ENCODE measurements around the gene DNASE1L3.
"Not testable (repeated sequence)": the region's sequence is repeated elsewhere in the genome, so short reads cannot be mapped to it uniquely, and the experiment has no call there.

Gene DNASE1L3

DNA sequence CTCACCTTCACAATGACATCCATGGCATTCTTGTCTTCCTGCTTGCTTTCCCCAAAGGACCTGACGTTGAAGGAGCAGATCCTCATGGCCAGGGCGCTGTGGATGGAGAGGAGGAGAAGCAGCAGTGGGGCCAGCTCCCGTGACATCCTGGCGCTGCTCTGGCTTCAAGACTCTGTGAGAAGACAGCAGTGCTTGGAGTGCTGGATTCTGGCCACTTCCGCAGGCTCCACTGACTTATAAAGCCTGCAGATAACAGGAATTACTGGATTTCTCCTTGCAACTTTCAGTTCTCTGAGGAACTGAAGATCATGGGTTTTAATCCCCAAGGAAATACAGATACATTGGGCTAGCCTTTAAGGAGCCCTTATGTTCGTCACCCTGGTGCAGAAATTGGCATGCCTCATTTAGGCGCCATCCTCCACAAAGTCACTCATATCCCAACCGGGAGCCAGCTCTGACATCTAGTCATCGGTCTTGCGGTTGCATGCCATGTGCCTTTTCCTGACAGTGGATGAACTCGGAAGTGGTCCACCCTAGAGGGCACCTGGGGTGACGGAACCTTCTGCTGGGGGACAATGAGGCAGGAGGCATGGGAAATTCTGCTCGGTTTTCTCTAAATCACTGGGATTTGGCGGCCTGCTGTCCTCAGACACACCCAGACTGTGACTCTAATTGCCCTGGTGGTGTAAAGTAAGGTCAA is at the start of gene DNASE1L3:
TSS of gene DNASE1L3 (minus strand) at position 212 of the 700 bp plus-strand sequence. CDS start at position 146, 66 bp downstream.
- no peak for DNase-seq

- DNase-seq: peak; percentile 15
These were observed 49.5 kb upstream of the DNASE1L3 start for GRCh38 chr3:58260261-58260731.

DNA sequence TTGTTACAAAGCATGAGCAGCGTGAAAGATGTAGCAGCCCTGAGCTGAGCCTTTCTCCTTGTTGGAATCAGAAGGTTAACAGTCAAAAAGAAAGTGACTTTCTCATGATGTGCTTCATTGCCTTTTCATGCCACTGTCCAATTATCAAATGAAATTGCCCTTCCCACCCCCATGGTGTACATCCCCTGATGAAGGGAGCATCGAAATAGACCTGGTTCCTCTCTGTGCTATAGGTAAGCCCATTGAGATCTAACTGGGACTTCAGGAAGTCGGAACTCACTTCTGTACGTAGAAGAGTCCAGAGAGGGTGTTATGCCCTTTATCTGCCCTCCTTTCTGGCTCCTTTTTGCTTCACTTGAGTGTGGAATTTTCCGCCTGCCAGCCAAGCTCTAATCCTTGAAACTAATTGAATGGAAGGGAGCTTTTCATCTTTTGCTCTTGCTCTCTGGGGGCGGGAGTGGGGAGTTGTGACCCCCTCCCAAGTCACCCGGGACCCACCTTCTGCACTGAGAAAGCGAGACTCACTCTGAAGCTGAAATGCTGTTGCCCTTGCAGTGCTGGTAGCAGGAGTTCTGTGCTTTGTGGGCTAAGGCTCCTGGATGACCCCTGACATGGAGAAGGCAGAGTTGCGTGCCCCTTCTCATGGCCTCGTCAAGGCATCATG is 47.8 kb upstream of the DNASE1L3 start:
- no peak for DNase-seq

- DNase-seq: no peak
These were observed 45.7 kb upstream of the DNASE1L3 start for GRCh38 chr3:58256511-58256910.

- DNase-seq: no peak
These were observed 45.3 kb upstream of the DNASE1L3 start for GRCh38 chr3:58256061-58256460.

DNA sequence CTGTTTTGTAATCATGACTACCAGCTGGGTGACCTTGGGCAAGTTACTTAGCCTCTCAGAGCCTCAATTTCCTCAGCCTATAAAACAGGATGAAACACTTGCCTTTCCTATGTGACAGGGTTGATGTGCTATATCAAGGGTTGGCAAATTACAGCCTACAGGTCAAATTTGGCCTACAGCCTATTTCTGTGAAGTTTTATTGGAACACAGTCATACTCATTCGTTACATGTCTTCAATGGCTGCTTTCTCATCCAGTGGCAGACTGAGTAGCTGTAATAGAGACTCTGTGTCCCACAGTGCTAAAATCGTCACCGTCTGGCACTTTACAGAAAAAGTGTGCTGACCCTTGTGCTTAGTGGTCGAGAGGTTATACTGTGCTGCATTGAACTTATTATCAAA is 43.4 kb upstream of the DNASE1L3 start:
- no peak for DNase-seq

DNA sequence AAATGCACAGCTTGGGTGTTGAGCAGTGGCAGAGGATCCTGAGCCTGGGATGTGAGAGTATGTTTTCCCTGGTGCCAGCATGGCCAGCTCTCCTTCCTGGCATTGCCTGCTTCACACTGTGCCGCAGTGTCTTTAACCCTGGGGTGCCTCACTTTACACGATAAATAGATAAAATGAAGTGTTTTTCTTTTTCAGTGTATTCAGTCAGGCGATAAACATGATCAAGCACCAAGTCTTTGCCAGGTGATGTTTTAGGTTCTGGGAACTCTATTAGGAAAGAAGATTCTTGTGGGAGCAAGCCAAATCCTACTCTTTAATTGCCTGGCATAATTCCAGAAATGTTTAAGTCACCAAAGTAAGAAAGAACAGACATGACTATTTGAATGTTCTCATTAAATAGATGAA is 40.9 kb upstream of the DNASE1L3 start:
- DNase-seq: no peak

DNA sequence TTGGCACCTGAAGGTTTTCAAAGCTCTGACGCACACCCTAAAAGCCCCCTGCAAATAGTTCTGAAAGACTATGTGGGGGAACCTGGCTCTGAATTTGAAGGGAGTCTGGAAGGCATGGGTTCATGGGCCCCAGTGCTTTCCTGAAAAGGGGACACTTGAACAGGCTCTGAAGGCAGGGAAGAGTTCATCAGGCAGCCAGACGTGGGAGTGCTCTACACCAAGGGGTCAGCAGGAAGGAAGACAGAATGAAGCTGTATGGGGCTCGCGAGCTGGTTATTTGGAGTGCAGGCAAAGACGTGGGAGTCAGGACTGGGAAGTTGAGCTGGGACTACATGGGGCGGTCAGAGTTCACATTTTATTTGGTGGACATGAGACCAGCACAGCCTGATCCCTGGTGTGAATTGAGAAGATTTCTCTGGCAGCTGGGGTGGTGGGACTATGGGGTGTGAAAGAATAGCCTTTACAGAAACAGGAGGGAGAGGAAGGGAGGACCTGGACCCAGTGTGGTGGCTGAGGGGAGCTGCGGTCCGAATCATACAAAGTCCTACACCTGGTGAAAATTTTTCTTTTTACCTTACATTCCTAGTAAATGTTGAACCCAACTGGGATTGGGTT is 39.4 kb upstream of the DNASE1L3 start:
- DNase-seq: no peak

DNA sequence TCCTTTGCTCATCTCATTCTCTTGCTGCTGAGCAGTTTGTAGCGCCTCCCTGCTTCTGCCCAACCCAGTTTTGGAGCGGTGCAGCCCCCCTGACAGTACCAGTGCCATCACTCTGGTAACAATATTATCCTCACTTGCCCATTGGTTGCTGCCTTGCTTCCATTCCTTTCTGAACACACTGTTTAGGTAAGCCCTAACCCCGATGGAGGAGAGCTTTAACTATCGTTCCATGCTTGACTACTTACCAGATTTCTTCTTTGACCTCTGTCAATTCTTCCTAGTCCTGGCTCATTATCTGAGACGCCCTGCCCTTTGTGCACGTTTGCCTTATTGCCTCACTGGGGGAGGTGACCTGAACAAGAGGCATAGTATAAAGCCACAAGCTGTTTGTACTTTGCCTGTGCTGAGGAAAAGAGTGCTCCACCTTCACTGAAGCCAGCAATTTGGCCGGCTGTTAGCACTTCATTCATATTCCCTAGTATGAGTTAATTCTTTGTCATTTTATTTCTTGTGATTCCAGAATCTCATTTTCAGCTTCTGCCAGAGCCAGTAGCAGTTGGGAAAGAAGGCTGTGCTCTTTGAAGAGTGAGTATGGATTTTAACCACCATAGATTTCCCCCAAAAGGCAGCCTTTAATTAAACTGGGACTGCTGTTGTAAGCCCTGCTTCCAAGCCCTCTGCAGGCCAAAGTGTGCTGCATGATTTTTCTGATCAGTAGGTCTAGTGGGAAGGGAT is 38.8 kb upstream of the DNASE1L3 start:
- no peak for DNase-seq

- DNase-seq: no peak
These were observed 35.6 kb upstream of the DNASE1L3 start for GRCh38 chr3:58246148-58247047.

- DNase-seq: no peak
These were observed 33.3 kb upstream of the DNASE1L3 start for GRCh38 chr3:58243976-58244585.

GRCh38 chr3:58242860-58243259 is 32.1 kb upstream of the DNASE1L3 start:
- not testable (repeated sequence) for DNase-seq

DNA sequence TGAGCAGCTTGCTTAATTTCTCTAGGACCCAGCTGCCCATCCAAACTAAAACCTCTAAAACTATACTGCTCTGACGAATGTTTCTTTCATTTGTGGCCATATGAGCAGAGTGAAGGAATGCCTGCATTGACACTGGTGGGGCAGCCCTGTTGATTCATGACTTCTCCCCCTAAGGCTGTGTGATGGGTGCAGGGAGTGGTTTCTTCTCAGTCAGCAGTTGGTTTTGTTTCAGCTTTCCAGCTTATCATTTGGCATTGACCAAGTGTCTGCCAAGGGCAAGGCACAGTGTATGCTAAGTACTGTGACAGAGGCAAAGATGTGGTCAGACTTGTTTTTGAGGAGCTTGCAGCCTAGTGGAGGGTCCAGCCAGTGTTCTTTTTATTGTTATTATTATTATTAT is 31.6 kb upstream of the DNASE1L3 start:
- DNase-seq: no peak

- no peak for DNase-seq
These were observed 30.7 kb upstream of the DNASE1L3 start for GRCh38 chr3:58241306-58242044.

GRCh38 chr3:58238830-58239229 is 28.1 kb upstream of the DNASE1L3 start:
- DNase-seq: no peak

- peak; percentile 75 for DNase-seq
These were observed 27.3 kb upstream of the DNASE1L3 start for GRCh38 chr3:58237941-58238681.

GRCh38 chr3:58237238-58237940 is 26.6 kb upstream of the DNASE1L3 start, which contains the start of gene ABHD6:
Gene ABHD6 (plus strand): TSS chr3:58237792. CDS start chr3:58256587, 18,795 bp downstream.
- DNase-seq: peak; percentile 91

DNA sequence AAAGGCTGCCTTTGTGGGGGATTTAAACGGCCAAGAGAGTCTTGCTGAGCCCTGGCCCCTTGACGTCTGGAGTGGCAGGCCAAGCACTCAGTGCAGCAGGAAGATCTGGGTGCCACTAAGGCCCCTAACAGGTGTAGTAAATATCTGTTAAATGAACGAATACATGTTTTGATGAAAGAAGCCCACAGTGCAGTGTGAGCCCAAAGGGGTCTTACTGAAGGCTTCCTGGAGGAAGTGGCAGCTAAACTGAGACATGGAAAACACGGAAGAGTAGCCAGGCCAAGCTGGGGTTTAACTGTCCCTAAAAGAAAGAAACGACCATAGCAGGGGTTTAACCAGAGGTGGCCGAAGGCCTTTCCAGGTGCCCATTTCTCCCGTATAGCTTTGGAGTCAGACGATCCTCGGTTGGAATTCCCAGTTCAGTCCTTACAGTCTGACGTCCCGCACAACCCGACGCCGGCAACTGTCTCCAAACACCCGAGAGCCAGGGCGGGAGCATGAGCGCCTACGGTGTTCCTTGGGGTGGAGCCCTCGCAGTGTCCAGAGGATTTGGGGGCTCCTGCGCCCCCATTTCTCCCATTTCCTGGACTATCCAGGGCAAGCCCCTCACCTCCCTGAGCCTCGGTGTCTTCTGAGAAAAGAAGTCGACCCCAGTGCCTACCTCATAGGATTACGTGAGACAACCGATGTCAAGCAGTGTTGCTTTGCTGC is 25.9 kb upstream of the DNASE1L3 start:
- no peak for DNase-seq

DNA sequence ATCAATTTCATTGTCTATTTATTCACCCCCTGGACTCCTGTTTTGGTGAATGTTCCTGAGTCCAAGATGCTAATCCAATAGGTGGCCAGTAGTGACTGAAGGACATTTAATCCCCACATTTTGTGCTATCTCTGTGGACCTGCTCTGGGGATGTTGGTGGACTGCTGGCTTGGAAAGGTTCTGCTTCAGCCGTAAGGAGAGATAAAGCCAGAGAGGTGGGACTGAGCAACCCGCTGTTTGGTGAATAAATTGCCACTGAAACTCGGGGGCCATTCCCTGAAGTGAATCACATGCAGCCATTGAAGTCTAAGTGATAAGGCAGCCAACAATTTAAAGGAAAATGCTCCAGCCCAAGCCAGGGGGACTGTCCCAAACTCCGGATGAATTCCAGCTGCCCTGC is 25.2 kb upstream of the DNASE1L3 start:
- DNase-seq: no peak
